Esophagus squamous epithelium (tissue), 4 donors: ENCODE results near the gene VIL1.

Source experiments
- POLR2A ChIP-seq, 4 donors: fragments of 450-650 bp; IDR thresholded peaks; one replicate each; pipeline ENCODE4 v1.6.1; 2017; ENCODE audit warnings: antibody characterized with exemption in 4 of 4, mild to moderate bottlenecking in 4 of 4, moderate library complexity in 3 of 4
- TF ChIP-seq, protein P1 (sequence below), 6 experiments: fragments of 450-650 bp in 4 of 6; fragments of 200-600 bp in 2 of 6; sonication (generic) in 2 of 6; IDR thresholded peaks; one replicate each; pipeline ENCODE4 v1.5.1; 2016 to 2019; ENCODE audit warnings: antibody characterized with exemption in 6 of 6, mild to moderate bottlenecking in 4 of 6, moderate library complexity in 4 of 6

DNA sequence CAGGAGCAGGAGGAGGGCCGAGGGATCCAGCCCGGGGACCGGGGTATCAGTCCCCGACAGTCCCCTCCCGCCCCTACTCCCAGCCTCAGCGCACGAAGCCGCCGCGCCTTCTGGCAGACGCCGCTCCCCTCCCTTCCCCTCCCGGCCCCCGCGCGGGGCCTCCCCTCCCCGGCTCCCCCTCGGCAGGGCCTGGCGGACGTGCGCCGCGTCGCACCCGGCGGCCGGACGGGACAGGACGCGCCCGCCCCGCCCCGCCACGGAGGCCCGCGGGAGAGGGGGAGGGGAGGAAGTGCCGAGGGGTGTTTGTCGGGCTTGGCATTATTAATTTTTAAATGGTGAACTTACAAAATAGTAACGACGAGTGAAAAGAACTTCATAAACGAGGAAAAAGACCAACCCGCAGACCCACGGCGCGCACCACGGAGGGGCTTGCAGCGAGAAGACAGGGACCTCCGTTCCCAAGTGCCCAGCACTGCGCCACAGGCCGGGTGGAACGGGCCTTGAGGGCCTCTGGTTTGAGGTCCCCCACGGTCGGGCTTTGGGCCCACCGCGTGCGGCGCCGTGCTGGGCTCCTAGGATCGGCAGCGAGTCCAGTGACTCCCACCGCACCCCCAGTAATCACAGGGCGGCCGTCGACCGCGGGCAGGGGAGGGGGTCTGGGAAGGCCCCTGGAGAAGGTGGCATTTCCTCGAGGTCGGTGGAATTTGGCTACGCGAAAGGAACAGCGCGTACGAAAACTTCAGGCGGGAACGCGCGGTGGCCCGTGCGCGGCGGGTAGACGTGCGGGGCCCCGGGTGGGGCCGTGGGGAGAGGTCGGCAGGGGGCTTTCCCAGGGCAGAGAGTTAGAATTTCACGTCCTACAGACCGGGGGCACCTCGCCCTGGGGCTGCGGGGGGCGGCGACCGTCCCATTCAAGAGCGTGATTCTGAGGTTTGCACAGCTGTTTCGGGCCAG is 20.2 kb upstream of the VIL1 start:
- TF ChIP-seq, protein P1, sequence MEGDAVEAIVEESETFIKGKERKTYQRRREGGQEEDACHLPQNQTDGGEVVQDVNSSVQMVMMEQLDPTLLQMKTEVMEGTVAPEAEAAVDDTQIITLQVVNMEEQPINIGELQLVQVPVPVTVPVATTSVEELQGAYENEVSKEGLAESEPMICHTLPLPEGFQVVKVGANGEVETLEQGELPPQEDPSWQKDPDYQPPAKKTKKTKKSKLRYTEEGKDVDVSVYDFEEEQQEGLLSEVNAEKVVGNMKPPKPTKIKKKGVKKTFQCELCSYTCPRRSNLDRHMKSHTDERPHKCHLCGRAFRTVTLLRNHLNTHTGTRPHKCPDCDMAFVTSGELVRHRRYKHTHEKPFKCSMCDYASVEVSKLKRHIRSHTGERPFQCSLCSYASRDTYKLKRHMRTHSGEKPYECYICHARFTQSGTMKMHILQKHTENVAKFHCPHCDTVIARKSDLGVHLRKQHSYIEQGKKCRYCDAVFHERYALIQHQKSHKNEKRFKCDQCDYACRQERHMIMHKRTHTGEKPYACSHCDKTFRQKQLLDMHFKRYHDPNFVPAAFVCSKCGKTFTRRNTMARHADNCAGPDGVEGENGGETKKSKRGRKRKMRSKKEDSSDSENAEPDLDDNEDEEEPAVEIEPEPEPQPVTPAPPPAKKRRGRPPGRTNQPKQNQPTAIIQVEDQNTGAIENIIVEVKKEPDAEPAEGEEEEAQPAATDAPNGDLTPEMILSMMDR (IDR thresholded peaks at IDR 0.05): peak in 3 of 6 experiments; percentile 20 to 37 (median 26)
- peak in 1 of 4 donors; percentile 52 for TF ChIP-seq POLR2A (IDR thresholded peaks at IDR 0.05)
